CD14-positive monocyte (primary cell): ENCODE data around the gene NDUFA12. TPM values are rescaled to one million over a fixed set of nuclear protein-coding genes. Genes with fewer than 3 reads are reported as not detected.

Experiments used
- DNase-seq, 3 donors: peaks; one replicate each; pipeline ENCODE4 v3.0.0-alpha.2; 2011 to 2022
- H2AFZ ChIP-seq: 2 replicates; pipeline ENCODE4 v1.6.0; 2012; ENCODE audit warnings: mild to moderate bottlenecking, low read depth, low read length, inconsistent platforms; ENCODE audit not compliant: insufficient read depth, poor library complexity, severe bottlenecking
- H3K27ac ChIP-seq, 2 donors: 1 replicate in 1 of 2; 2 replicates in 1 of 2; pipeline ENCODE4 v1.5.1; 2012 to 2013; ENCODE audit warnings: low read length in 2 of 2, control low read depth in 1 of 2, inconsistent platforms in 1 of 2, low read depth in 1 of 2, mild to moderate bottlenecking in 1 of 2
- H3K27me3 ChIP-seq, 2 donors: one replicate each; pipeline versions ENCODE4 v1.6.0 to v1.6.1; 2011 to 2013; ENCODE audit warnings: low read length in 2 of 2; ENCODE audit not compliant: control insufficient read depth in 2 of 2, insufficient read depth in 2 of 2
- H3K36me3 ChIP-seq, 2 donors: replicated peaks in 1 of 2; 1 replicate in 1 of 2; 2 replicates in 1 of 2; pipeline versions ENCODE4 v1.5.1 to v1.6.1; 2012 to 2013; ENCODE audit warnings: low read length in 2 of 2, control low read depth in 1 of 2, inconsistent platforms in 1 of 2, mild to moderate bottlenecking in 1 of 2; ENCODE audit not compliant: insufficient read depth in 2 of 2, control insufficient read depth in 1 of 2
- H3K4me1 ChIP-seq, 2 donors: 1 replicate in 1 of 2; 2 replicates in 1 of 2; pipeline versions ENCODE4 v1.5.1 to v1.6.1; 2012 to 2013; ENCODE audit warnings: low read length in 2 of 2, control low read depth in 1 of 2, inconsistent platforms in 1 of 2, mild to moderate bottlenecking in 1 of 2, moderate library complexity in 1 of 2; ENCODE audit not compliant: insufficient read depth in 2 of 2, control insufficient read depth in 1 of 2
- H3K4me2 ChIP-seq: replicated peaks from 2 replicates; pipeline ENCODE3; 2012; ENCODE audit warnings: low read length, moderate library complexity, mild to moderate bottlenecking; ENCODE audit not compliant: poor library complexity, severe bottlenecking; ENCODE audit errors: extremely low read depth
- H3K4me3 ChIP-seq, 3 experiments: fragments of 200-600 bp in 1 of 3; sonication (generic) in 1 of 3; replicated peaks in 1 of 3; 1 replicate in 2 of 3; 2 replicates in 1 of 3; pipeline ENCODE4 v1.5.1; 2011 to 2013; ENCODE audit warnings: low read length in 3 of 3, mild to moderate bottlenecking in 3 of 3, control low read depth in 2 of 3, low read depth in 2 of 3, inconsistent platforms in 1 of 3, moderate library complexity in 1 of 3
- H3K79me2 ChIP-seq: 2 replicates; pipeline ENCODE4 v1.6.0; 2012; ENCODE audit warnings: mild to moderate bottlenecking, control low read depth, inconsistent platforms, low read length, moderate library complexity; ENCODE audit not compliant: insufficient read depth
- H3K9ac ChIP-seq: 2 replicates; pipeline ENCODE4 v1.6.0; 2017; ENCODE audit warnings: low read length, mild to moderate bottlenecking; ENCODE audit not compliant: insufficient read depth, poor library complexity, severe bottlenecking
- H3K9me3 ChIP-seq, 2 donors: replicated peaks in 1 of 2; 1 replicate in 1 of 2; 2 replicates in 1 of 2; pipeline versions ENCODE4 v1.5.1 to v1.6.1; 2012 to 2013; ENCODE audit warnings: low read length in 2 of 2, control low read depth in 1 of 2; ENCODE audit not compliant: control insufficient read depth in 1 of 2, insufficient read depth in 1 of 2
- H4K20me1 ChIP-seq: 2 replicates; pipeline ENCODE4 v1.6.0; 2012; ENCODE audit warnings: mild to moderate bottlenecking, low read length, control low read depth, moderate library complexity; ENCODE audit not compliant: insufficient read depth
- H3K27ac Mint-ChIP-seq, 7 donors: one replicate each; pipeline ENCODE4 v1.8.0; 2020; ENCODE audit warnings: mild to moderate bottlenecking in 7 of 7, mixed read lengths in 7 of 7, moderate library complexity in 6 of 7, inconsistent platforms in 2 of 7
- H3K27me3 Mint-ChIP-seq, 3 donors: one replicate each; pipeline ENCODE4 v1.8.0; 2021 to 2022; ENCODE audit warnings: low read depth in 3 of 3, mild to moderate bottlenecking in 3 of 3, mixed read lengths in 3 of 3, moderate library complexity in 3 of 3, inconsistent platforms in 1 of 3
- H3K36me3 Mint-ChIP-seq, 2 donors: one replicate each; pipeline ENCODE4 v1.8.0; 2020; ENCODE audit warnings: mixed read lengths in 2 of 2, inconsistent platforms in 1 of 2, mild to moderate bottlenecking in 1 of 2
- H3K4me1 Mint-ChIP-seq: one replicate; pipeline ENCODE4 v1.8.0; 2020; ENCODE audit warnings: mild to moderate bottlenecking, mixed read lengths
- H3K4me3 Mint-ChIP-seq, 2 donors: one replicate each; pipeline ENCODE4 v1.8.0; 2020; ENCODE audit warnings: mild to moderate bottlenecking in 2 of 2, mixed read lengths in 2 of 2, moderate library complexity in 1 of 2
- H3K9me3 Mint-ChIP-seq, 7 donors: one replicate each; pipeline ENCODE4 v1.8.0; 2020 to 2022; ENCODE audit warnings: mixed read lengths in 7 of 7, mild to moderate bottlenecking in 6 of 7, moderate library complexity in 6 of 7, inconsistent platforms in 2 of 7
- CTCF ChIP-seq: fragments of 200-600 bp; IDR thresholded peaks from one replicate; pipeline ENCODE4 v1.8.0; 2022; ENCODE audit warnings: antibody characterized with exemption, mild to moderate bottlenecking
- WGBS: methylation state at CpG from one replicate; pipeline ENCODE4 v1.1.5; 2013; ENCODE audit warnings: missing lambda C conversion rate; ENCODE audit not compliant: insufficient coverage; 5-methylcytosine and 5-hydroxymethylcytosine counted together
- intact Hi-C, 2 donors: fragments of 100-400 bp; cut with micrococcal nuclease; formaldehyde crosslinking; loops; one replicate each; pipeline versions ENCODE4 v1.15.0 to v1.15.1; 2023
- polyA plus RNA-seq, 3 donors: library from polyadenylated mRNA; depleted of rRNA in 1 of 3; unstranded in 2 of 3; stranded (reverse) in 1 of 3; fragments of 300-500 nt in 2 of 3; fragments of >200 nt in 1 of 3; fragmentation: Illumina TruSeq in 2 of 3; gene quantifications; 1 replicate in 2 of 3; 2 replicates in 1 of 3; pipeline ENCODE4 v1.2.3, GENCODE V29; 2012 to 2021

Gene NDUFA12
- polyA plus RNA-seq, 3 donors: 105 to 302 (median 286) TPM

- no peaks in the 10 kb centered on the region for H3K27me3 ChIP-seq
- DNase-seq: no peak
- no peak overlapping the region for H3K27ac Mint-ChIP-seq
- intact Hi-C loops: no loop called here
- H4K20me1 ChIP-seq: no peaks in the 10 kb centered on the region
- H3K4me3 Mint-ChIP-seq: no peak overlapping the region
- peaks cover 54 to 93% of the 10 kb centered on the region in 2 donors for H3K36me3 ChIP-seq
- peaks cover 42 to 58% of the 10 kb centered on the region in 2 donors for H3K36me3 Mint-ChIP-seq
- H2AFZ ChIP-seq: no peak overlapping the region
- H3K27me3 Mint-ChIP-seq: no peaks in the 10 kb centered on the region
- H3K9me3 ChIP-seq: no peaks in the 10 kb centered on the region
- H3K27ac ChIP-seq: no peak overlapping the region
- H3K4me1 ChIP-seq: no peaks in the 10 kb centered on the region
- TF ChIP-seq CTCF: no peak
- no peak overlapping the region for H3K9ac ChIP-seq
- no CpG with 5 or more reads among the region's 2 CpGs for WGBS
- H3K4me2 ChIP-seq: no peak overlapping the region
- H3K4me1 Mint-ChIP-seq: peaks cover 3% of the 10 kb centered on the region
- H3K79me2 ChIP-seq: no peaks in the 10 kb centered on the region
- H3K4me3 ChIP-seq: no peak overlapping the region
- H3K9me3 Mint-ChIP-seq: no peaks in the 10 kb centered on the region
Measured at GRCh38 chr12:95037906-95038305, 34.4 kb upstream of the NDUFA12 start.

GRCh38 chr12:95034750-95035149 is 31.3 kb upstream of the NDUFA12 start:
- H3K9me3 ChIP-seq: no peaks in the 10 kb centered on the region
- intact Hi-C loops: no loop called here
- peaks cover 59 to 92% of the 10 kb centered on the region in 2 donors for H3K36me3 ChIP-seq
- Mint-ChIP-seq H3K4me1 (peaks cover 3% of the 10 kb centered on the region), H3K36me3 (peaks cover 44 to 53% of the 10 kb centered on the region in 2 donors), H3K4me3 (no peak overlapping the region), H3K27me3 (no peaks in the 10 kb centered on the region), H3K27ac (no peak overlapping the region), H3K9me3 (no peaks in the 10 kb centered on the region)
- no peaks in the 10 kb centered on the region for H3K27me3 ChIP-seq
- TF ChIP-seq CTCF: no peak
- H3K79me2 ChIP-seq: no peaks in the 10 kb centered on the region
- H3K4me1 ChIP-seq: no peaks in the 10 kb centered on the region
- H4K20me1 ChIP-seq: no peaks in the 10 kb centered on the region
- H3K9ac ChIP-seq: no peak overlapping the region
- WGBS: no CpG with 5 or more reads among the region's 1 CpG
- H3K4me3 ChIP-seq: no peak overlapping the region
- no peak for DNase-seq
- no peak overlapping the region for H3K27ac ChIP-seq
- H2AFZ ChIP-seq: no peak overlapping the region
- H3K4me2 ChIP-seq: no peak overlapping the region
